HCEC 1CT (cell line): ENCODE results near the gene RTN4R.

Source experiments
- DNase-seq: peaks from one replicate; pipeline ENCODE4 v3.0.0-alpha.2; 2017

RTN4R gene

DNA sequence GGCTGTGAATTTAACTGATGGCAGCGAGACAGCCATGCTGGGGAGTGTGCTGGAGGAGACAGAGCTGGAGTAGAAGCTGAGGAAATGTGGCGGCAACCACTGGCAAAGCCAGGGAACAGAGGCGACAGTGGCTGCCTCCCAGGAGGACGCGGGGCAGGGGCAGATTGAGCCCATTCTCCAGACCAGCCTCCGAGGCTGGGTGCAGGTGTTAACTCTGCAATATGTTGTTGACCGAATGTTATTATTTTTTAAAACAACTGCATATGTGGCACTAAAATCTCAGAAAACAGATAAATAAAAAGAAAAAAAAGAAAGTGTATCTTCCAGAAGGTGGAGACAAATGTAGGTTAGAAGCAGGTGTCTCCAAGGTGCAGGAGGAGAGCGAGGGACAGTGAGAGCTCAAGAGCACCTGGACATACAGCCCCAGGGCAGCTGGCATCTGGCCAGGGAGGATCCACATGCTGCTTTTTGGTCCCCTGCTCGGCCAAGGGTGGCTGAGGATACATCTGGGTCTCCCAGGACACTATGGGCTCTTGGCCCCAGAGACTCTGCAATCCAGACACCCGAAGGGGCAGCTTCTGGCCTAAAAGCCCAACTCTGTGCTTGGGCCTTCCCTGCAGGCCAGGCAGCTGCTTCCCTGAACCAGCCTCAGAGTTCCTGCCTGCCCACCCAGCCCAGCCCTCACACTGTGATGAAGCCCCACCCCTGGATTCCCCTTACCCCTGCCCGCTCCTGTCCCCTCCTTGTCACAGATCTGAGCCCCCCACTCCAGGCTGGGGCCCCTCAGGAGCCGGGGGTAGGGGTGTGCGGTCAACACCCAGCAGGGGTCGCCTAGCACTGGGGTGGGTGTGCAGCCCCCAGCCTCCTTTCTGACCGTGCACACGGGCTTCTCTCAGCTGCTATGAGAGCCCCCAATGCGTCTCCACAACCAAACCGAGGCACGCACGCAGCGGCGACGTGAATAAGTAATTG is 12.9 kb downstream of the RTN4R start:
- no peak for DNase-seq

DNA sequence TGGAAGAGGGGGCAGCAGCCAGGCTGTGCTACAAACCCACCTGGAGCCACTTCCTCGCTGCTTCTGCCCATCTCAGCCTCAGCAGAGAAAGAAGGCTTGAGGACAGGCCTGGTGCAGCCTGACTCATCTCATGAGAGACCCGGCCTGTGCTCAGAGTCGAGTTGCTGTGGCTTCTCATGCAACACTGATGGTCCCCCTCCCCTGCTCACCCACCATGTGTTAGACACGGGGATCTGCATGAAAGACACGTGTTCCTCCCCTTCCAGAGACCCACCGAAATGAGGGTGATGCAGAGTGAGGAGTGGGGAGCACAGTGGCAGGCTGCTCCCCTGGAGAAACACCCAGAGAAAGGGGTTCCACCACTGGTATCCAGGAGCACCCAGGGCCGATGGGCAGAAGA is 15.0 kb downstream of the RTN4R start:
- DNase-seq, result no peak

DNA sequence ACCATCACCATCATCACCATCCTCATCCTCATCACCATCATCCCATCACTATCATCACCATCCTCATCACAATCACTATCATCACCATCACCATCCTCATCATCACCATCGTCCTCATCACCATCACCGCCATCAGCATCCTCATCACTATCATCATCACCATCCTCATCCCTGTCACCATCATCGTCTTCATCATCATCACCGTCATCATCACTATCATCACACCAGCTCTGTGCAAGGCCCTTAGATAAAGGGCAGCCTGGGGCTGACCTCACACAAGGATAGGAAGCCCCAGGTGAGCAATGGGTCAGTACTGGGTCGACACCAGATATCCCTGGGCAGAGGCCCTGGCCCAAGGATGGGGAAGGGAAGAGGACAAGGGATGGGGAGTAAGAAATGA is 16.1 kb downstream of the RTN4R start:
- no peak for DNase-seq

DNA sequence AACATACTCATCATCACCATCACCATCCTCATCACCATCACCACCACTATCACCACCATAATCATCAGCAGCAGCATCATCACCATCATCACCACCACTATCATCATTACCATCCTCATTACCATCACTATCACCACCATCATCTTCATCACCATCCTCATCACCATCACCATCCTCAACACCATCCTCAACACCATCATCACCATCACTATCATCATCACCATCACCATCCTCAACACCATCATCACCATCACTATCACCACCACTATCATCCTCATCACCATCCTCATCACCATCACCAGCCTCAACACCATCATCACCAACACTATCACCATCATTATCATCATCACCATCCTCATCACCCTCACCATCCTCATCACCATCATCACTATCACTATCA is 16.6 kb downstream of the RTN4R start:
- DNase-seq, result no peak

DNA sequence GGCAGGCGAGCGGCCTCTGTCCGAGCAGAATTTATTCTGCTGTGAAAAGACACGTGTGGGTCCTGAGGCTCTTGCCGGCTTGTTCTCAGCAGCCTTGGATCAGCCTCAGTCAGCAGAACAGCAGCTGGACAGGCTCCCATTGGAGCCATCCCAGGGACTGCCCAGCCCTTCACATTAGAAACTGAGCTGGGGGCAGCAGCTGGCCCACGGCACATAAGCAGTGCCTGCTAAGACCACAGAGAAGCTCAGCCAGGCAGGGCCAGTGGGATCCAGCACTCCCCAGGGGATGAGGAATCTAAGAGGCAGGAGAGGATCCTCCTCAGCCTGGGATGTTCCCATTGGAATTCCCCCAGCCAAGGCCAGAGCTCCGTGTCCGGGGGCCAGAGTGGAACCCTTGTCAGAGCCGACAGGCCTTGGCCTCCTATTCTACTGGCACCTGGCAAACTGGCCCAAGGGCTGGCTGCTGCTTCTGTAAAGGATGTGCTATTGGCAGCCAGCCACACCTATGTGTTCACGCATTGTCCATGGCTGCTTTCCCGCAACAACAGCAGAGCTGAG is 18.2 kb downstream of the RTN4R start:
- DNase-seq, result no peak

DNA sequence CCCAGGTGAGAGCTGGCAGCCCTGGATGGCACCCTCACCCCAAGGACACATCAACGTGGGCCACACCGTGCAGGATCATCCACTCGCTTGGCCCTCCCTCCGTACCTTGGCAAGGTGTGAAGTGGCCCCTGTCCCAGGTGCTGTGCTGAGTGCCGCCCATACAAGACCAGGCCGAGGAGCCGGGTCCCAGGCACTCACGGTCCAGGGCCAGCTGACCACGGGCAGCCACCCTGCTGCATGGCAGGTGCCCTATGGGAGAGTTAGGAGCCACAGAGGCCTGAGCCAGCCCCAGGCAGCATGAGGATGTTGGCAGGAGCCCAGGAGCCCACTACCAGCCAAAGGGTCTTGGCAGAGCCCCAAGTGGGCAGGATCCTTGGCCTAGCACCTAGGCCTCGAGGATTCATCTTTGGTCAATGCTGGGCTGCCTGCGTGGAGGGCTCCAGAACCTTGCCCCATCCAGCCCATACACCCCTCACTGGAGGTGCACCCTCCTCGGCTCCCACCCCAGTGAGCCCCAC is 19.6 kb downstream of the RTN4R start:
- DNase-seq, result no peak

DNA sequence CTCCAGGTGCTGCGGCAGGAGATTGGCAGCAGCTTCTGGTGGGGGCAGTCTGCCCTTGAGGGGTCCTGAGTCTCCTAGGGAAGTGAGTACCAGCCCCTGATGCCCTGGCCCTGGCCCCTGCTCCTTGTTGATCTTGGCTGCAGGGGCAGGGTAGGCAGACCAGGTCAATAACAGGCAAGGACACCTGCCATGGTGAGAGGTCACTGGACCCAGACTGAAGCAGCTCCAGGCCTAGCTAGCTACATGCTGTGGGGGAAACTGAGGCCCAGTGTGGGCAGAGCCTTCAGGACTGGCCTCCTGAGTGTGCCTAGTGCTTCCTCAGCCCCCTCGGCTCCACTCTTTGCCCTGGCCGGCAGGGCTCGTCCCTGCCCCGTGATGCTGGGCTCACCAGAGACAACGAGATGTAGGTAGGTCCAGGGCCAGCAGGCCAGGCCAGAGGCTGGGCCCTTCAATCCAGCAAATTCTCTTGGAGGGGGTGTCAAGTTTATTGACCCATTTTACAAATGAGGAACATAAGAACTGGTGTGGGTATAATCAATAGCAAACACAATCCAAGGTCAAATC is 20.4 kb downstream of the RTN4R start:
- no peak for DNase-seq

DNA sequence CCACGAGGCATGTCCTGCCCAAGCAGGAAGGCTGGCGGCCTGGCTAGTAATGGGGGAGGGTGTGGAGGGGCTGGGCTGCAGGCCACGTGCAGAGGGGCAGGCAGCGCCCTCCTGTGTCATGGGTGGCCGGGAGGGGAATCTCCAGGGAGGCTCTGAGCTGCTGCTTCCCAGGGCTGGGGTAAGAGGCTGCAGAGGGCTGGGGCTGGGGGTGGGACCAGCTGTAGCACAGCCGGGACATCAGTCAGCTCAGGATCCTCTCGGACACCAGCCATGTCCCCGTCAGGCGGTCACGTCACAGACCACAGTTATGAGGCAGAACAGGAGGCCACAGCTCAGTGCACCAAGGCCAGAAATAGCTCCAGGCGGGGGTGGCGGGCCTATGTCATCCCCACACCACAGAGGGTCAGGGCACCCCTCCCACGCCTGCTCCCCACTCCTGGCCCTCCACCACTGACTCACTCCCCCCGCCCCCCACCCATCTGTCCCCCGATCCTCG is 21.1 kb downstream of the RTN4R start:
- DNase-seq, result peak; percentile 22

DNA sequence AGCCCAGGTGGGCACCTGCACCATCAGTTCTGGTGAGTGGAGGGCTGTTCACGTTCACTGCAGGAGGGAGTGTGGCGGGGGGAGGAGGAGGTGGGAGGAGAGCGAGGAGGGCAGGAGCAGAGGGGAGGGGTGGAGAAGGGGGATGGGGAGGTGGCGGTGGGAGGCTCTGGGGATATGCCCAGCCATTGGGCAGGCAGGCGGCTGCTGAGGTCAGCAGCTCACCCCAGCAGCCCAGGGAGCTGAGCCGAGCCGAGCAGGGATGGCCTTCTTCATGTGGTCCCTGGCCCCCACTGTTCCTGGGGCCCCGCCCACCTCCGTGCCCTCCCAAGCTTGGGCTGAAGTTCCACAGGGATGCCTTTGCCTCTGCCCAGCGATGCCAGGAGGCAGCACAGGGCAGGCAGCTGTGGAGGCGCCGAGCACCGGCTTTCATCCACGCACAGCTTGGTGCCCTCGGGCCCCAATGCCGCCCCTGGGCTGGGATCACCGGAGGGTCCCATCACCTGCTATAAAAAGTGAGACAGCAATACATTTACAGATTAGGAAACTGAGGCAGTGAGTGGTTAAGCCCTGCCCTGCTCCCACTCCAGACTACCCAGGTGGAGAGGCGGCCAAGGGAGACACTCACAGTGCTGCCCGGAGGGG is 21.6 kb downstream of the RTN4R start:
- no peak for DNase-seq

DNA sequence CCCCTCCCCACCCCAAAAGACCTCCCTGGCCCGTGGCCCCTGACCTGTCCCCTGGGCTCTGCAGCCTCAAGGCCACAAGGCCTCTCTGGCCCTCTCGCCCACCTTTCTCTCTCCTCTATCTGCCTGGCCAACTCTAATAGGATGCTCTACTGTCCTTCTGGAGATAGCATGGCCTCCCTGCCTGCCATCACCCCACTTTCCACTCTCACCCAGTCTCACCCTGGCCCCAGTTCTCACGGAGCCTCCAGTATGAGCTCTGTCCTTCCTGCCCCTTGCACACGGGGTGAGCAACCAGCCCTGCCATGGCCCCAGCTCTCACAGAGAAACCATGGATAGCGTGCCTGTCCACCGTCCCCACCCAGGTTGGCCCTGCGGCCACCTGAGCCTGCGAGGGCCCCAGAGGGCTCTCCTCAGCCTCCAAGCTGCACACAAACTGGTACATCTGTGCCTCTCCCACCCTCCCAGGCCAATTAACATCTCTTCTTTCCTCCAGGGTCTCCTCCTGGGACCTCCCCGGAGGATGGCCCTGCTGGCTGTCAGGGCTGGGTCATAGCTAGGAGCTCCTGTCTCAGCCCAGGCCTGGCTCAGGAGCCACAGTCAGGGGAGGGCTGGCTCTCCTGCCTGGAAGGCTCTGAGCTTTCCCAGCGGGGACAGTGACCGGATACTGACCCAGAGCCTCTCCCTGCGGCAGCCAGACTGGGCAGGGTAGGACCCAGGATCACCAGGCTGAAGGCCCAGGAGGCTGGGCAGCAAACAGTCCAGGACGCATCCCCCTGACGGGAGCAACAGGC is 22.3 kb downstream of the RTN4R start:
- no peak for DNase-seq

DNA sequence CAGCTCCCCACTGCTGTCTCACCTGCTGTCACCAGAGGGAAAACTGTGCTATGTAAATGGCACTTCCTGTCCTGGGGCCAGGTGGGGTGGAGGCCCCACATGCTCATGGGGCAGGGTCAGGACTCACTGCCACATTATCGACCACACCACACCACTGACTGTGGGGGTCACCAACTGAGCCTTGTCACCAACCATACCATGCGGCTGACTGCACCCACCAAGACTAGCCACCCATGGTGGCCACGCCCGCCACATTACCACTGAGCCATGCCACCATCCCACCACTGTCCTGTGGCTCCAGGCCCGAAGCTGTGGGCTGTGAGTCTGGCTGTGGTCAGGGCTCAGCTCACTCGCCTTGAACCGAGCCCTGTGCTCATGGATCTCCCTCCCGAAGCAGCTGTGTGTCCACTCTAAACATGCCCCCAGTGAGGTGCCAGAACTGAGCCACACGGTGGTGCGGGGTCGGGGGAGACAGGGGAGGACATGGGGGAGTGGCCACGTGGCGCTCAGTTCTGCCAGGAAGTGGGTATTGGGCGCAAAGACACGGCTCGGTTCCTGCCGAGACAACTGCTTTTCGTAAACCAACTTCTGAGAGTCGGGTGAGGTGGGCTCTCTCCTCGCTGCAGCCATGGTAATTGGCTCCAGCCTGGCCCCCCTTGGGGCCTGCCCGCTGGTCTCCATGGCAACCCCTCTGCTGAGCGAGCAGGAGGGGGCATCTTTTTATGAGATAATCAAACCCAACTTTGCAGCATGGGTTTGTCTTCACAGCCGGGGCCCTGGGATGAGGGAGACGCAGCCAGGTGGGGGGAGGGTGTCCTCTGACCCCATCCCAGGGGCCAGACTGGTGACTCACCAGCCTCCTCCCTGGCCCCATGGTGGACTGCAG is 23.2 kb downstream of the RTN4R start:
- DNase-seq, result no peak

DNA sequence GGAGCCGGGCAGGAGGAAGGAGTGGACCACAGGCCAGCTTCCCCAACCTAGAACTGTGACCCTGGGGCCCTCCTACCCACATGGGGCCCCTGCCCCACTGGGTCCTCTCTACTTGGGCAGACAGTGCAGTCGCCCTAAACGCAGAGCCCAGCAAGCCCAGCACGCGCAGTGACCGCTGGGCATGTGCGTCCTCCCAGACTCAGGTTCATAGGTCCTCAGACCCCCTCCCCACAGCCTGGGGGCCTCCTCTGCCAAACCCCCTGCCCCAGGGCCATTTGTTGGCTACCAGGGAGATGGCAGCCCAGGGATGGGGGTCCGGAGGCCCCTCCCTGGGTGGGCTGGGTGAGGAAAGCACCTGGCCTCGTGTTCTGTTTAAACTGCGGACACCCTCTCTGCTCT is 23.9 kb downstream of the RTN4R start:
- no peak for DNase-seq

DNA sequence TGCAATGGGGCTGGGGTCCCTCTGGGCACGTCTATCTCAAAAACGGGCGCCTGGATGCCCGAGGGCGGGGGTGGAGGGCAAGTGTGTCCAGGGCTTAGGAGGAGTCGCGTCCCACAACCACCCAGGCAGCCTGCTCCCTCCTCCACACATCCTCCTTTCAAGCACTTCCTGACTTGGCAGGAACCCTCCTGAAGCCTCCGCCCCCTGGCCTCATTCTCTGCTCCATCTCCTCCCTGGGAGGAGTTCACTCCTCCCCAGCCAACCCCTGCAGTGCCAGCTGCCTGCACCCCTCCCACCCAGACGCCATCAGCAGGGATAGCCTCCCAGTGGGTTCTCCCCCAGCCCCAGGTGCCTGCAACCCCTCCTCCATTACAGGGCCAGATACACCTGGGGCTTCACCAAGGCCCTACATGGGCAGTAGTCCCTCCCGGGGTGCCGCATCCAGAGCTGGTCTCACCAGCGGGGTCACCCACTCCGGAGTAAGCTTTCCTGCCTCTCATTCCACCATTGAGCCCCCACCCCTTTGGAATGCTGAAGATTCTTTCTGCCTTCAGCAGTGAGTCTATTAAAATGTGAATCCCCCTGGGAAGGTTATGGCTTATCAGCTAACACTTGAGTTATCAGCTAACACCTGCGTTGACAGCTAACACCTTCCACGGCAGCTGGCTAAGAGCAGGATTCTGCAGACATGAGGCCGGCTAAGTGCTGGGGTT is 24.4 kb downstream of the RTN4R start:
- DNase-seq, result peak; percentile 46

DNA sequence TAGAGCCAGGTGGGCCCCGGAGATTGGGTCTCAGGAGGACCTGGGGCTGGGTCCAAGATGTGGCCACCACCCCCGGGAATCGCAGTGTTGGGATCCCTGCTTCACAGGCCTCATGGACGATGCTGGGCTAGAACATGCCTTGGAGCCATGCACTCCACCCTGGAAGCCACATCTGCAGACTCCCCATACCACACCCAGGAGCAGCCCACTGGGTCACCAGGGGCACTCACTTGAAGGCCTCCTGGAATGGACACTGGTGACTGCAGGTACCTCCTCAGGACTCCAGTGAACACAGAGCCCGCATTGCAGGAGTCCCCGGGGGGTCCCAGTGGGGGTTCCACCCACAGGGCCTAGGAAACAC is 25.0 kb downstream of the RTN4R start:
- no peak for DNase-seq

DNA sequence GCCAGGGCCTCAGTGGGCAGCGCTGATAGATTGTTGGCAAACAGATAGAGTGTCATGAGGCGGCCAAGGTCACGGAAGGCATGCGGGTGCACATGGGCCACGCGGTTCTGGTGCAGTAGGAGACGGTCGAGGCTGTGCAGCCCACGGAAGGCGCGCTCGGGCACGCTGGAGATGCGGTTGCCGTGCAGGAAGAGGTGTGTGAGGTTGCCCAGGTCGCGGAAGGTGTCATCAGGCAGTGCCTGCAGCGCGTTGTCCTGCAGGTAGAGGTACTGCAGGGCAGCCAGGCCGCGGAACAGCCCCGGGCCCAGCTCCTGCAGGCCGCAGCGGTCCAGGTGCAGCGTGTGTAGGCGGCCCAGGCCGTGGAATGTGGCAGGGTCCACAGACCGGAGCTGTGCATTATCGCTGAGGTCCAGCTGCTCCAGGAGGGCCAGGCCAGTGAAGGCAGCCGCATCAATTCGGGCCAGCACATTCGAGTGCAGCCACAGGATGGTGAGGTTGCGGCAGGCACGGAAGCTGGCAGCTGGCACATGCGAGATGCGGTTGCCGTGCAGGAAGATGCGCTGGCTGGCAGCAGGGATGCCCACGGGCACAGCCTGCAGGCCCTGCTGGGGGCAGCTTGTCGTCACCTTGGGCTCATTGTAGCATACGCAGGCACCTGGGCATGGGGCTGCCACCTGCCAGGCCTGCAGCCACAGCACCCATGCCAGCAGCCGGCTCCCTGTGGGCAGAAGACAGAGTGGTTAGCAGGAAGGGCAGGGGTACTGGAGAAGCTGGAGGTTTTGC is 25.5 kb downstream of the RTN4R start:
- no peak for DNase-seq

DNA sequence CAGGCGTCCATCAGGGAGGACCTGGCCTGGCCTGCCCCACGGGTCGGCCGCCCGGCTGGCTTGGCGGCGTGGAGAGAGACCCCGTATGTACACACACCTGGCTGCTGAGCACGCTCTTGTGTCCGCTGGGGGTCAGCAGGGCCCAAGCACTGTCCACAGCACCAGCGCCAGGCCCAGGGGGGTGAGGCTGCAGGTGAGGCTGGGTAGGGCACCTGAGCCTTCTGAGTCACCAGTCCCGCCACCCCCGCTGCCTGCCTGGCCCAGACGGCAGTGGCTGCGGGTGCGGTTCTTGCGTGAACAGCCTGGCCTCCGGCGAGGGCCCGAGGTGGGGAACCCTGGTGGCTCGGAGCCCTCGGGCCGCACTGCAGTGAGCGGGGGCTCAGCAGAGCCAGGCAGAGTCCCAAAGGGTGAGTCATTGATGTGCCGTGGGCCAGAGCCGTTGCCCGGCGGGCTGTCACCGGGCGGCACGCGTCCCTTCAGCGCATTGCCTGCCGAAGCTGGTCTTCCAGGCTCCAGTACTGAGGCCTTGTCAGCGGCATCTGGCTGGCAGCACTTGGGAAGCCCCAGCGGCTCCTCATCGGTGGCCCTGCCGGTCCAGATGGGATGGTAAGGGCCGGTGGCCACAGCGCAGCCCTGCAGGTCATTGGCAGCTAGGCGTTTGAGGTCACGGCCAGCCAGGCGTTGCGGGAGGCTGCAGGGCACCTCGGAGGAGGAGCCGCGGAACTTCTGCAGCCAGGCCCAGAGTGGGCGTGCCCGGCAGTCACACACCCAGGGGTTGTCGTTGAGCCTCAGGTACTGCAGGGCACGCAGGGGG is 26.3 kb downstream of the RTN4R start:
- no peak for DNase-seq

DNA sequence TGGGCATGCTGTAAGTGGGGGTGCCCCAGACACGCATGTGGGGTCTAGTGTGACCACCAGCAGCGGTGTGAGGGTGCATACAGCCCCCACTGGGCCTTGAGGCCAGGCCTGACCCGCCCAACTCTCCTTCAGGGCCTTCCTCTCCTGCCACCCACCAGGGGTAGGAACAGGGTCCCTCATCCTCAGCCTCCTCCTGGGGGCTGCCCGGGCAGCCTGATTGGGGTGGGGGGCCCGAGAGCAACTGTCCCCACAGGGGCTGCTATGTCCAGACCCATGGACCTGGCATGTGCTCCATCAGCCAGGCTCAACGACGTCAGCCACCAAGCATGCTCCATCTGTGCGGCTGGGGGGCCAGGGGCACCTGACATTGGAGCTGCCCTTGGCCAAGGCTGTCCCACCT is 27.2 kb downstream of the RTN4R start:
- DNase-seq, result no peak

DNA sequence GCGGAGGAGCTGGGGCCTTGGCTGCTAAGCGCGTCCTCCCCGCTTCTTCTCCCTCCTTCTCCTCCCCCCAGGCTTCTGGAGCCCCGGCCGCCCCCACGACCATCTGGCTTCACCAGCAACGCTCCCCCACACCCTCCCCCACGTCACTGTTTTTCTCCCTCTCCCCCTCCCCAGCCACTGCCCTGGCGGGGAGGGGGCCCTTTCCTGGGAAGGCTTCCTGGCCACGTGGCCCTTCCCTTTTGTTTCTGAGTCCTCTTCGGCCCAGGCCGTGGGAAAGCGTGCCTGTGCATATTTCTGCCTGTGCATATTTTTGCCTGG is 27.7 kb downstream of the RTN4R start:
- no peak for DNase-seq
